ACC112 (cell line): Measurements from ENCODE around the gene CMTR1.

ENCODE experiments used
- H2AFZ ChIP-seq: fragments of 200-600 bp; sonication (generic); one replicate; pipeline ENCODE4 v1.6.0; 2017; ENCODE audit warnings: antibody characterized with exemption, low read length; ENCODE audit not compliant: unreplicated experiment
- H3K27ac ChIP-seq: fragments of 200-600 bp; sonication (generic); 2 replicates; pipeline ENCODE4 v1.5.1; 2014; ENCODE audit warnings: low read depth, mild to moderate bottlenecking, antibody characterized with exemption, low read length, moderate library complexity
- H3K27me3 ChIP-seq: fragments of 200-600 bp; sonication (generic); 2 replicates; pipeline ENCODE4 v1.6.1; 2014; ENCODE audit warnings: mild to moderate bottlenecking, antibody characterized with exemption, low read length, moderate library complexity, mixed read lengths; ENCODE audit not compliant: insufficient read depth
- H3K36me3 ChIP-seq: fragments of 200-600 bp; sonication (generic); 2 replicates; pipeline ENCODE4 v1.6.1; 2016; ENCODE audit warnings: mild to moderate bottlenecking, antibody characterized with exemption, low read length, moderate library complexity, mixed read lengths; ENCODE audit not compliant: insufficient read depth
- H3K4me1 ChIP-seq: fragments of 200-600 bp; sonication (generic); one replicate; pipeline ENCODE4 v1.6.1; 2016; ENCODE audit warnings: low read length, mixed read lengths; ENCODE audit not compliant: insufficient read depth, unreplicated experiment, control insufficient read depth
- H3K4me3 ChIP-seq: fragments of 200-600 bp; sonication (generic); 2 replicates; pipeline ENCODE4 v1.5.1; 2014; ENCODE audit warnings: mild to moderate bottlenecking, low read depth, low read length
- H3K79me2 ChIP-seq: fragments of 200-600 bp; sonication (generic); one replicate; pipeline ENCODE4 v1.6.0; 2016; ENCODE audit warnings: low read length; ENCODE audit not compliant: control insufficient read depth, unreplicated experiment, insufficient read depth

CMTR1 gene

DNA sequence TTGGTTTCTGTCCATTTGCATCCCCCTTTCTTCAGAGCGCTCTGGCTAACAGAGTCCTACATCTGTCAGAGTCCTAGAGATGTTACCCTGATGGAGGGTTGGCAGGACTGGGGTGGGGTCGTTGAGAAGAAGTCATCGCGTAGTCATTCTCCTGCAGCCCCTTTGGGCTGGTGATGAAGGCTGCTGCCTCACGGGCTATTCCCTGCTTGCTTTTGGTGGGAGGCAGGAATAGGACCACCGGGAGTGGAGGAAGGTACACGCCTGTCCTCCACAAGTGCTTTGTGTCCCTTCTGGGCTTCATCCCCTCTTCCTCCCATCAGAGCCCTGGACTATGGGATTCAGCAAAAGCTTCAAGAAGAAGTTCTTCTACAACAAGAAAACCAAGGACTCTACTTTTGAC, 45.8 kb downstream of the CMTR1 start:
- H3K4me3 ChIP-seq: no peak overlapping the region
- H2AFZ ChIP-seq: no peak overlapping the region
- H3K4me1 ChIP-seq: no peaks in the 10 kb centered on the region
- H3K27ac ChIP-seq: no peak overlapping the region
- H3K79me2 ChIP-seq: no peaks in the 10 kb centered on the region
- no peaks in the 10 kb centered on the region for H3K27me3 ChIP-seq
- peaks cover 19% of the 10 kb centered on the region; the same call in 1 of the 2 replicates for H3K36me3 ChIP-seq

DNA sequence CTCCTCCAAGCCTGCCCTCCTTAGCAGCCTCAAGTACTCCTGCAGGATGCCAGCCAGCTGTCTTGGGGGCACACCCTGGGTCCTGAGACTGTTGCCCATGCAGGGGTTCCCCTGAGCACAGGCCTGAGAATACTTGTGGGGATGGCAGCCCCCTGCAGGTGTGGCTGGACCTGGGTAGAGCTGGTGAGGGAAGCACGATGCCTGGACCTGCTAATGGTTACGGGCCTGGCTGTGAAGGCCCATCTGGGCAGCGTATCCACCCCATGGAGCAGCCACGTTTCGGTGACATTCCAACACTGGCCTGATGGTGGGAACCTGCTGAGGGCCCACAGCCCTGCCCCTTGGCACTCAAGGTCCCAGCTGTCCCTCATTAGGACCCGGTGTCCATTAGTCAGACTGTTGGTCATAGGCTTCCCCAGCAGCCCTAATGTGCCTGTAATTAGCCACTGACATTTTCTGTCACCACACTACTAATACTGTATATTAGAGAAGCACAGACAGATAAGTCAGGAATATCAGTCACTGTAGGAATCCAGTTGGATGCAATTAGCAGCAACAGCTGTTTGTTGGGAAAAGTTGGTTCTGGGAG, 46.3 kb downstream of the CMTR1 start:
- Histone ChIP-seq H3K36me3 (peaks cover 19% of the 10 kb centered on the region; the same call in 1 of the 2 replicates), H2AFZ (no peak overlapping the region), H3K4me3 (no peak overlapping the region), H3K27ac (no peak overlapping the region), H3K4me1 (no peaks in the 10 kb centered on the region), H3K27me3 (no peaks in the 10 kb centered on the region), H3K79me2 (no peaks in the 10 kb centered on the region)

DNA sequence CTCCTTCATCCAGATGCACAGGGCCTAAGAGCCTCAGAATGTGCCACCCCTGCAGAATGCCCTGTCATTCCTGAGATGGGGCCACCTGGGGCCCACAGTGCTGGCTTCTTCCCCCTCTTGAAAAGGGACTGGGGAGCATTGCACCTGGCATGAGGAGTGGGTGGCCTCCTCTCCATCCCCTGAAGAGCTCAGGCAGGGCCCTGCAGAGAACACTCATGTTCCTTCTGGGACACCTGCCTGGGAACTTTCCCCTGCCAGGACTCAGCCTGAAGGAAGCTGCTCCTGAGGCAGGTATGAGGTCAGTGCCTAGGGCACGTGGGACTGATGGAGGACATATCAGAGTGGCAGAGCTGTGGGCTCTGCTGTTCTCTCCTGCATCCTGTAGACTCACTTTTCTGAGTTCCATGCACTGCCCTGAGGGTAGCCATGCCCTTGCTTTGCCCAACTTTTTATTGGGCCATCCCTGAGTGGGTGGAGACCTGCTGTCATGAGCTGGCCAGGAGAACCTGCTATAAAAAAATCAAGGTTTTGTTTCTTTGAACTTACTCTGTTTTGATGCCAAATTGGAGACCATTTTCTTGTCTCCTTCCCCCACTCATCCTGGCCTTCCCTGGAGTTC, 47.2 kb downstream of the CMTR1 start:
- Histone ChIP-seq H3K4me3 (no peak overlapping the region), H3K36me3 (peaks cover 13% of the 10 kb centered on the region; the same call in 1 of the 2 replicates), H3K4me1 (no peaks in the 10 kb centered on the region), H2AFZ (no peak overlapping the region), H3K27me3 (no peaks in the 10 kb centered on the region), H3K27ac (no peak overlapping the region), H3K79me2 (no peaks in the 10 kb centered on the region)

DNA sequence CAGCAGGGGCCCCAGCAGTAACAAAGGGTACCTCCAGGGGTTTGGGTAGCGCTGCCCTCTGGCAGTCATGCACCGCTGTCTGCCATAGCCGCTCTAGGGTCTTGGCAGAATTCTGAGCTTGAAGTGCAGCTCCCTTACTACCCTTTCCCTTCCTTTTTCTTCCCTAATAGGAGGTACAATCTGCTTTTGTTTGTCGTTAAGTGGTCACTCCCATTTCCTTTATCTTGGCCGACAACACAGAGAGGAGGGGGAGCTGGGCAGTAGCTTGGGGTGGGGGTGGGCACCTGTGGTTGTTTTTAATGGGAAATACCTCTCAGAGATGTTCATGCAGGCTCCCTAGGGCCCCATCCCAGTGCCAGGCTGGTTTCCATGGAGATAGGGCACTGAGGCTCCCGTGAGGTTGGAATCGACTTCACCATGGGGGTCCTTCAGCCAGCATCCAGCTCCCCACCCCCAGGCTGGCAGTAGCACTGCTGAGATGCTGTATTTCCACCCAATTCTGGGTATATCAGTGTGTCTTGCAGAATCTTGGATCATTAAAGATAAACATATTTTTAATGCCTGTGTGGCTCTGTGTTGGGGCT, 48.0 kb downstream of the CMTR1 start:
- Histone ChIP-seq H3K4me3 (no peak overlapping the region), H2AFZ (no peak overlapping the region), H3K79me2 (no peaks in the 10 kb centered on the region), H3K36me3 (peaks cover 13% of the 10 kb centered on the region; the same call in 1 of the 2 replicates), H3K27ac (no peak overlapping the region), H3K27me3 (no peaks in the 10 kb centered on the region), H3K4me1 (no peaks in the 10 kb centered on the region)

DNA sequence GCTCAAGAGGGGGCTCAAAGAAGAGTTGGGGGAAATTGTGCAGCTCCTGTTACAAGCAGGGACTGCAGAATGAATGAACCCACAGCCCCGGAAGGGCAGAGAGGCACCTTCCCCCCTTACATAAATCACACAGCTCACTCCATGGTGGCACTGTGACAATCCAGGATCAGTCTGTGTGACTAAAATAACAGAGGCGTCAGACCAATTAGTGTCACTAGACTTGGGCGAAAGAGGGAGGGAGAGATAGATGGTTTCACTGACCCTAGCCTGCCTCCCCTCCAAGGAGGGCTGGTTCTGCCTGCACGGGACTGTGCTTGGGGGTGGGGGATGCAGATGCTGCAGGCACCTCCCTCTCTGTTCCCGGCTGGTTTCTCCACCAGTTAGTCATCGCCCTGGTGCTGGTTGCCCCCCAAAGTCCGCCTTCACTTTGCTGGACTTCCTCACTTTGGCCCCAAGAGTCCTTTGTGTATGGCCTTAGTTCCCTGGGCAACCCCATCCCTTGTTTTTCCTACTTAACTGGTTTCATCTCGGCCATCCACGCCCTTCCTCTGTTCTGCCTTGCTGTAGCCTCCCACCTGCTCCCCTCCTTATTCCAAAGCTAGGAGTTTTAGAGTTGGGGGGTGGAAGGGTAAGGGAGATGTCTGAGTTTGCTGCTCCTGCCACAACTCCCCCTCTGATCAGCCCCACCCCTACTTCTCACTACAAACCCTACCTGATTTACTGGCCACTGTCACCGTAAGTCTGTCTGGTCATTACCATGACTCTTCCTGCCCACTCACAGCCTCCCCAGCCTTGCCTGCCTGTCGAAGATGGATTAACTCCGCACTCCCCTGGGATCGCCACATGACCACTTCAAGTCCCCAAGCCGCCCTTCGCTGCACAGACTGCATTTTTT, 48.9 kb downstream of the CMTR1 start:
- H2AFZ ChIP-seq: no peak overlapping the region
- H3K27ac ChIP-seq: no peak overlapping the region
- no peaks in the 10 kb centered on the region for H3K4me1 ChIP-seq
- no peaks in the 10 kb centered on the region for H3K27me3 ChIP-seq
- H3K79me2 ChIP-seq: no peaks in the 10 kb centered on the region
- H3K4me3 ChIP-seq: no peak overlapping the region
- peaks cover 13% of the 10 kb centered on the region; the same call in 1 of the 2 replicates for H3K36me3 ChIP-seq

DNA sequence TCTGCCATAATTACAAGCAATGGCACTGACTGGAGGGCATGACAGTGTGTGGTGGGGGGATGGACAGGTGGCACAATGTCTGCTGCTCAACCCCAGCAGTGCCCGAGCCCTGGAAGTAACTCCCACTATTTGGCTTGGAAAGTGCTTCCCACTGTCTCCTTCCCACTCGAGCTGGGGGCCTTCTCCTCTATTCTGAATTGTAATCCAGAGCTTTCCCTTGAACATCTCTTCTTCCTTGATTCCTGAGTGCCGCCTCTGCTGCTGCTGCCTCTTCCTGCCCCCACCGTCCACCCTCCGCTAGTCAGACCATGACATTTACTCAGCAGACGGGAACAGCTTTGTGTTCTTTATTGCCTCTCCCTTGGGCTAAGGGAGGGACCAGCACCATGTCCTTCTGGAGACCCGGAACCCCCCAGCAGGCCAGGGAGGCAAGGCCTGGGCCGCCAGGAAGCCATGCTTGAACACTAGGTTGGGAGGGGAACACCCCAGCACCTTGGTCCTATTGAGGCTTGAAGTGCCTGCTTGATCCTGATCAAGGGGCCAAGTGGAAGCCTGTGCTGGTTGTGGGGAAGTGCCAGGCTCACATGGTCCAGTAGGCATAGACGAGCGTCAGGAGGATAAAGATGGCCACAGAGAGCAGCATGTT, 49.7 kb downstream of the CMTR1 start:
- Histone ChIP-seq H3K27ac (no peak overlapping the region), H3K36me3 (peaks cover 13% of the 10 kb centered on the region; the same call in 1 of the 2 replicates)

DNA sequence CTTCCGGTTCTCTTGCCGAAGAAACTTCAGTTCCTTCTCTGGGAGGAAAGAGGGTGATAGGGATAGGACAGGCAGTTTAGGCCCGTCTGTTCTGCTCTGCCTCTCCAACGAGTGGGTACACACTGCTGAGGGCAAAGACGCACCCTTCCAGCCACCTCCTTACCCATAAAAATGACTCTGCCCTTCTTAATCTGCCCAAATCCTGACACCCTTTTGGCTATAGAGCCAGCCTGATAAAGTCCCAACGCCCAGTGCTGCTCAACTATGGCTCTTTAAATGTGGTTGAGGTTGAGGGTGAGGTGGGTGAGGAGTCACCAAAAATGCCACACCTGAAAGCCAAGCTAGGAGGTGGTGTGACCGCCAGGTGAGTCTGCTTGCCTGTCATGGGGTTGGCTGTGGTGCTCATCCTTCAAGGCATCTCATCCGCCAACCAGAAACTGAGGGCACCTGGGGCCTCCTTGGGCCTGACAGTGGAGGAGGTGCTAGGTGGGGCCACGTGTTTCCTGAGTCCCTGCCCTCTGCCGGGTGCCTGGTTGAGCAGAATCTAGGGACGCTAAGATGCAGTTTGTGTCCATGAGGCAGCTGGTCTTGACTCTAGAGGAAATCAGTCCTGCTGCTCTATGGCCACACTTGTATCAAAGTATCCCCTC, 50.4 kb downstream of the CMTR1 start:
- H3K27ac ChIP-seq: no peak overlapping the region
- peaks cover 12% of the 10 kb centered on the region; the same call in 1 of the 2 replicates for H3K36me3 ChIP-seq
- no peaks in the 10 kb centered on the region for H3K27me3 ChIP-seq
- no peak overlapping the region for H3K4me3 ChIP-seq
- H3K4me1 ChIP-seq: no peaks in the 10 kb centered on the region
- H3K79me2 ChIP-seq: no peaks in the 10 kb centered on the region
- no peak overlapping the region for H2AFZ ChIP-seq

More for the DNA sequence above, 49.7 kb downstream of the CMTR1 start:
- Histone ChIP-seq H3K79me2 (no peaks in the 10 kb centered on the region), H3K27me3 (no peaks in the 10 kb centered on the region), H3K4me1 (no peaks in the 10 kb centered on the region), H2AFZ (no peak overlapping the region), H3K4me3 (no peak overlapping the region)

DNA sequence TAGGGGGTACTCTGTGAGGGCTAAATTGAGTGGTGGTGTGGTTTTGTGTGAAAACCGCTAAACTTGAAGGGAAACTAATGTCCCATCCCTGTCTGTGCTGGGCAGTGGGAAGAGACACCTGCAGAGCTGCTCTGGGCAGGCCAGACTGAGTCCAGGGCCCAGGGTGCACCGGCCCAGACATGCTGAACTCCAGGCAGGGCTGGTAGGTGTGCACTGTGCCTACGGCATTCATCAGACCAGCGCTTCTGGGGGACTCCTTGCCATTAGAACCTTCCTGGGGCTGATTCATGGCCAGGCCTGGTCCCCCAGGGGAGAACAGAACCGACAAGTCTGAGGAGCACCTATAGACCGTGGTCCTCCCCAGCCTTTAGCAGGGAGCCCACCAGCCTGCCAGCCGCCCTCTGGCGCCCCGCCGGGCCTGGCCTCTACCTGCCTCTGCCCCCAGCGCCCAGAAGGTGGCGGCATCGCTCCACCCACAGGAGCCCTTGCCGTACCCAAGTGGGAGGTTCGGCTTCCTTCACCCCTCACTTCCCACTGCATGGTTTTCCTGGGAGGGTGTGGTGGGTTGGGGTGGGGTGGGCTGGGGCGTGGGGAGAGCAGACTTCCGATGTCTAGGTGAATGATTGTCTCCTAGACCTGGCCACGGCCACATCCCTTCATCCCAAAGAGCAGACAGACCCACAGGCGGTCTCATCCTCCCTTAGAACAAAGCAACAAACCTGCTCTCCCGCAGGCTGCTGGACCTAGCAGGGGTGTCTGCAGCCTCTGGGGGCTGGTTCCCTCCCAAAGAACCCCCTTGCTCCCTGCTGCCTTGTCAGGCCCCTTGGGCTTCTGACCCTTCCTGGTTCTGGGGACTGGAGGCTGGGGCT, 51.1 kb downstream of the CMTR1 start:
- Histone ChIP-seq H3K27ac (no peak overlapping the region), H3K4me1 (no peaks in the 10 kb centered on the region), H3K4me3 (no peak overlapping the region), H2AFZ (no peak overlapping the region), H3K36me3 (peaks cover 6% of the 10 kb centered on the region; the same call in 1 of the 2 replicates), H3K27me3 (no peaks in the 10 kb centered on the region), H3K79me2 (no peaks in the 10 kb centered on the region)

DNA sequence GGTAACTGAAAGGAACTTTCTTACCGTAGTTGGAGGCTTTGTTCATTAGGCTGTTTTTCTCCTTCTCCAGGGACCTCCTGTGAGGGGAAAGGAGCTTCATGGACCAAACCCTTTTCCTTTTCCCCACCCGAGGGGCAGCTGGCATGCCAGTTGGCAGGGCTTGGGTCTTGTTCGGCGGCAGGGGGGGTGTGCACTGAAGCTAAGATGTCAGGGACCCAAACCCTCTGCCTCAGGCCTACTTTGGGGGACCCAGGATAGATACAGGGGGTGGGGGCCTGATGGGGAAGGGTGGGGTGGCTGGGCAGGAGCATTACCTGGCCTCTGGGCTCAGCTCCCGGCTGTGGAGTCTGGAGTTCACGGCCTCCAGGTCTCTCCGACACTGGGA, 51.8 kb downstream of the CMTR1 start:
- Histone ChIP-seq H3K27me3 (no peaks in the 10 kb centered on the region), H3K79me2 (no peaks in the 10 kb centered on the region), H3K27ac (no peak overlapping the region), H3K4me1 (no peaks in the 10 kb centered on the region), H3K4me3 (no peak overlapping the region), H3K36me3 (no peaks in the 10 kb centered on the region), H2AFZ (no peak overlapping the region)
